Keratinocyte (primary cell): ENCODE results near the gene GSAP.

Source experiments
- EZH2 ChIP-seq: IDR thresholded peaks from one replicate; pipeline ENCODE4 v1.6.1; 2012; ENCODE audit warnings: inconsistent platforms, mild to moderate bottlenecking, low read length, moderate library complexity
- TF ChIP-seq, protein P1 (sequence below), 3 experiments: IDR thresholded peaks in 1 of 3; conservative IDR thresholded peaks in 1 of 3; optimal IDR thresholded peaks in 1 of 3; 2 replicates in 2 of 3; 3 replicates in 1 of 3; pipeline versions ENCODE3 to v1.5.1; 2011; ENCODE audit warnings: low read length in 3 of 3, mild to moderate bottlenecking in 3 of 3, moderate library complexity in 2 of 3, control low read depth in 1 of 3, inconsistent platforms in 1 of 3; ENCODE audit not compliant: insufficient read depth in 2 of 3; ENCODE audit errors: extremely low read depth in 1 of 3

DNA sequence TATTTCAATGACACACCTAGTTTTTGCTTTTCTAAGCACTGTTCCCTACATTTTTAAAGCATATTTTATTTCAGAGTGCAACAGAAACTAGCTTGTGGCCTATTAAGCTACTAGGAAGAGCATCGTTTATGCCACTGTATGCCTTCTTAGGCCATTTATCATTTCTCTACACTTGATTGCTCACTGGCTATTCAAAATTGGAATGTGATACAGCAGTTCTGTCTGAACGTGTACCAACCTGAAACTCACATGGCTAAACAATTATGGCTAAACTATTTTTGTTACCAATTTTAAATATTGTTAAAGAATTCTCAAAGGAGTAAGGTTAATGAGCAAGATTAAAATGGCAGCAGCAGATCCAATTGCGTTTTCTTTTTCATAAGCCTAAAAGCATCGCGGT is 105.2 kb downstream of the GSAP start:
- TF ChIP-seq, protein P1, sequence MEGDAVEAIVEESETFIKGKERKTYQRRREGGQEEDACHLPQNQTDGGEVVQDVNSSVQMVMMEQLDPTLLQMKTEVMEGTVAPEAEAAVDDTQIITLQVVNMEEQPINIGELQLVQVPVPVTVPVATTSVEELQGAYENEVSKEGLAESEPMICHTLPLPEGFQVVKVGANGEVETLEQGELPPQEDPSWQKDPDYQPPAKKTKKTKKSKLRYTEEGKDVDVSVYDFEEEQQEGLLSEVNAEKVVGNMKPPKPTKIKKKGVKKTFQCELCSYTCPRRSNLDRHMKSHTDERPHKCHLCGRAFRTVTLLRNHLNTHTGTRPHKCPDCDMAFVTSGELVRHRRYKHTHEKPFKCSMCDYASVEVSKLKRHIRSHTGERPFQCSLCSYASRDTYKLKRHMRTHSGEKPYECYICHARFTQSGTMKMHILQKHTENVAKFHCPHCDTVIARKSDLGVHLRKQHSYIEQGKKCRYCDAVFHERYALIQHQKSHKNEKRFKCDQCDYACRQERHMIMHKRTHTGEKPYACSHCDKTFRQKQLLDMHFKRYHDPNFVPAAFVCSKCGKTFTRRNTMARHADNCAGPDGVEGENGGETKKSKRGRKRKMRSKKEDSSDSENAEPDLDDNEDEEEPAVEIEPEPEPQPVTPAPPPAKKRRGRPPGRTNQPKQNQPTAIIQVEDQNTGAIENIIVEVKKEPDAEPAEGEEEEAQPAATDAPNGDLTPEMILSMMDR (optimal IDR thresholded peaks at IDR 0.05 in 1 of 3, IDR thresholded peaks at IDR 0.05 in 1 of 3, conservative IDR thresholded peaks at IDR 0.05 in 1 of 3; ENCODE audit: extremely low read depth in 1 of 3, insufficient read depth in 2 of 3, low read length in 3 of 3) = no peak
- no peak for TF ChIP-seq EZH2
